Mesenchymal stem cell (in vitro differentiated cells and primary cell): Measurements from ENCODE around the gene TIGD4.

Experiments
- DNase-seq: peaks from one replicate; pipeline ENCODE4 v3.0.0-alpha.2; 2013
- H2AFZ ChIP-seq: one replicate; pipeline ENCODE4 v1.6.1; 2013; ENCODE audit warnings: low read depth, mild to moderate bottlenecking, control low read depth, inconsistent platforms, low read length, moderate library complexity
- H2AK5ac ChIP-seq: 2 replicates; pipeline ENCODE4 v1.6.1; 2013; ENCODE audit warnings: low read length, moderate library complexity, mild to moderate bottlenecking, inconsistent platforms; ENCODE audit not compliant: severe bottlenecking
- H2BK120ac ChIP-seq: one replicate; pipeline ENCODE4 v1.6.1; 2013; ENCODE audit warnings: low read depth, mild to moderate bottlenecking, inconsistent platforms, low read length, moderate library complexity
- H2BK12ac ChIP-seq, 2 experiments: one replicate each; pipeline ENCODE4 v1.6.1; 2013; ENCODE audit warnings: inconsistent platforms in 2 of 2, low read length in 2 of 2, mild to moderate bottlenecking in 2 of 2, moderate library complexity in 2 of 2, control low read depth in 1 of 2
- H2BK15ac ChIP-seq: one replicate; pipeline ENCODE4 v1.6.1; 2013; ENCODE audit warnings: mild to moderate bottlenecking, low read depth, inconsistent platforms; ENCODE audit not compliant: poor library complexity, severe bottlenecking
- H2BK5ac ChIP-seq: 2 replicates; pipeline ENCODE4 v1.6.1; 2013; ENCODE audit warnings: low read depth, mild to moderate bottlenecking, low read length, control low read depth, inconsistent platforms; ENCODE audit not compliant: poor library complexity, severe bottlenecking
- H3K14ac ChIP-seq, 2 experiments: one replicate each; pipeline ENCODE4 v1.6.1; 2013; ENCODE audit warnings: inconsistent platforms in 2 of 2, low read length in 2 of 2, control low read depth in 1 of 2, mild to moderate bottlenecking in 1 of 2, moderate library complexity in 1 of 2
- H3K18ac ChIP-seq, 2 experiments: one replicate each; pipeline ENCODE4 v1.6.1; 2013; ENCODE audit warnings: inconsistent platforms in 2 of 2, low read length in 2 of 2, control low read depth in 1 of 2, low read depth in 1 of 2, mild to moderate bottlenecking in 1 of 2
- H3K23ac ChIP-seq, 2 experiments: one replicate each; pipeline ENCODE4 v1.6.1; 2013; ENCODE audit warnings: inconsistent platforms in 2 of 2, low read length in 2 of 2, mild to moderate bottlenecking in 2 of 2, moderate library complexity in 2 of 2, control low read depth in 1 of 2
- H3K27ac ChIP-seq: 2 replicates; pipeline ENCODE4 v1.5.1; 2013; ENCODE audit warnings: mild to moderate bottlenecking, moderate library complexity, low read length, control low read depth, inconsistent platforms; ENCODE audit not compliant: poor library complexity, severe bottlenecking
- H3K27me3 ChIP-seq, 2 experiments: 2 replicates each; pipeline versions ENCODE4 v1.6.1 to v1.7.0; 2013; ENCODE audit warnings: low read length in 2 of 2, mild to moderate bottlenecking in 2 of 2, moderate library complexity in 2 of 2, control low read depth in 1 of 2, inconsistent platforms in 1 of 2; ENCODE audit not compliant: control insufficient read depth in 1 of 2, insufficient read depth in 1 of 2
- H3K36me3 ChIP-seq, 2 experiments: 2 replicates each; pipeline versions ENCODE4 v1.6.1 to v1.7.0; 2013; ENCODE audit warnings: low read length in 2 of 2, control low read depth in 1 of 2, inconsistent platforms in 1 of 2, low read depth in 1 of 2, mild to moderate bottlenecking in 1 of 2; ENCODE audit not compliant: insufficient read depth in 2 of 2, control insufficient read depth in 1 of 2
- H3K4ac ChIP-seq, 2 experiments: one replicate each; pipeline ENCODE4 v1.6.1; 2013; ENCODE audit warnings: inconsistent platforms in 2 of 2, low read length in 2 of 2, mild to moderate bottlenecking in 2 of 2, moderate library complexity in 2 of 2, control low read depth in 1 of 2, low read depth in 1 of 2
- H3K4me1 ChIP-seq: 2 replicates; pipeline ENCODE4 v1.6.1; 2013; ENCODE audit warnings: low read depth, low read length, control low read depth; ENCODE audit not compliant: control insufficient read depth, insufficient read depth
- H3K4me2 ChIP-seq: 2 replicates; pipeline ENCODE4 v1.6.1; 2013; ENCODE audit warnings: low read length, mild to moderate bottlenecking, inconsistent platforms; ENCODE audit not compliant: poor library complexity, severe bottlenecking
- H3K4me3 ChIP-seq, 2 experiments: 2 replicates each; pipeline versions ENCODE4 v1.5.1 to v1.7.0; 2013; ENCODE audit warnings: low read length in 2 of 2, mild to moderate bottlenecking in 2 of 2, control low read depth in 1 of 2, low read depth in 1 of 2; ENCODE audit not compliant: insufficient read depth in 1 of 2
- H3K79me1 ChIP-seq: replicated peaks from 2 replicates; pipeline ENCODE4 v1.6.1; 2013; ENCODE audit warnings: mild to moderate bottlenecking, control low read depth, low read length, inconsistent platforms; ENCODE audit not compliant: poor library complexity, severe bottlenecking
- H3K9ac ChIP-seq: 2 replicates; pipeline ENCODE4 v1.7.0; 2013; ENCODE audit warnings: mild to moderate bottlenecking, low read length, moderate library complexity
- H3K9me3 ChIP-seq: 2 replicates; pipeline ENCODE4 v1.7.0; 2013; ENCODE audit warnings: mild to moderate bottlenecking, low read length; ENCODE audit not compliant: control insufficient read depth
- H4K8ac ChIP-seq: one replicate; pipeline ENCODE4 v1.6.1; 2013; ENCODE audit warnings: inconsistent platforms, mild to moderate bottlenecking, low read length, moderate library complexity
- H4K91ac ChIP-seq: one replicate; pipeline ENCODE4 v1.6.1; 2013; ENCODE audit warnings: mild to moderate bottlenecking, low read length, inconsistent platforms
- WGBS: methylation state at CpG from one replicate; pipeline ENCODE4 v1.1.7; 2013; ENCODE audit warnings: mixed read lengths; 5-methylcytosine and 5-hydroxymethylcytosine counted together

TIGD4 gene

GRCh38 chr4:152780267-152780778 is 793 bp upstream of the TIGD4 start:
- 3% methylated on average over 10 of the region's 14 CpGs for WGBS
- Histone ChIP-seq H3K79me1 (peaks cover 8% of the 10 kb centered on the region), H3K23ac (peak overlapping the region in 1 of 2 experiments; percentile 9), H3K9ac (peak overlapping the region; percentile 94), H4K91ac (peak overlapping the region; percentile 18), H2BK120ac (no peak overlapping the region), H3K4me3 (peak overlapping the region; percentile 90 to 96), H3K36me3 (peaks cover 0 to 5% of the 10 kb centered on the region in 2 experiments), H3K27me3 (no peaks in the 10 kb centered on the region), H3K4me1 (peaks cover 3% of the 10 kb centered on the region), H2BK12ac (peak overlapping the region; percentile 21 to 63), H3K18ac (peak overlapping the region; percentile 80 to 95), H2AK5ac (no peak overlapping the region), H3K4ac (peak overlapping the region; percentile 69 to 89), H3K14ac (peak overlapping the region in 1 of 2 experiments; percentile 79), H2AFZ (peak overlapping the region; percentile 95), H3K4me2 (peak overlapping the region; percentile 81), H2BK5ac (no peak overlapping the region), H2BK15ac (no peak overlapping the region), H3K9me3 (no peaks in the 10 kb centered on the region), H4K8ac (peak overlapping the region; percentile 93), H3K27ac (peak overlapping the region; percentile 88)
- peak; percentile 70 for DNase-seq

- Histone ChIP-seq H3K4me3 (peak overlapping the region; percentile 90 to 96), H3K79me1 (peaks cover 8% of the 10 kb centered on the region), H3K23ac (peak overlapping the region in 1 of 2 experiments; percentile 2), H3K4me2 (peak overlapping the region; percentile 81), H2BK12ac (peak overlapping the region in 1 of 2 experiments; percentile 61), H3K9ac (peak overlapping the region; percentile 94), H3K36me3 (peaks cover 0 to 5% of the 10 kb centered on the region in 2 experiments), H3K18ac (peak overlapping the region in 1 of 2 experiments; percentile 25), H3K4me1 (peaks cover 3% of the 10 kb centered on the region), H2BK120ac (no peak overlapping the region), H3K4ac (peak overlapping the region in 1 of 2 experiments; percentile 15), H3K27ac (peak overlapping the region; percentile 78), H2AK5ac (no peak overlapping the region), H3K9me3 (no peaks in the 10 kb centered on the region), H2BK5ac (peak overlapping the region; percentile 48), H4K91ac (no peak overlapping the region), H3K14ac (no peak overlapping the region), H4K8ac (peak overlapping the region; percentile 52), H2BK15ac (peak overlapping the region; percentile 0), H3K27me3 (no peaks in the 10 kb centered on the region), H2AFZ (peak overlapping the region; percentile 78)
- 3% methylated on average over 23 of the region's 30 CpGs for WGBS
- DNase-seq = no peak
Measured at GRCh38 chr4:152778656-152779512, 646 bp downstream of the TIGD4 start.

GRCh38 chr4:152777488-152777887 is 2.0 kb downstream of the TIGD4 start:
- H3K4me3 ChIP-seq = no peak overlapping the region
- no peak overlapping the region for H2AK5ac ChIP-seq
- no peak overlapping the region for H2BK5ac ChIP-seq
- no peaks in the 10 kb centered on the region for H3K9me3 ChIP-seq
- peaks cover 2% of the 10 kb centered on the region for H3K4me1 ChIP-seq
- no peak overlapping the region for H3K14ac ChIP-seq
- H3K27ac ChIP-seq = no peak overlapping the region
- no peak overlapping the region for H3K4me2 ChIP-seq
- no peaks in the 10 kb centered on the region for H3K36me3 ChIP-seq
- no peak overlapping the region for H2BK12ac ChIP-seq
- H4K91ac ChIP-seq = no peak overlapping the region
- H2BK120ac ChIP-seq = no peak overlapping the region
- WGBS = 100% methylated on average over 1 of the region's 1 CpG
- H3K27me3 ChIP-seq = no peaks in the 10 kb centered on the region
- no peak overlapping the region for H3K18ac ChIP-seq
- H2BK15ac ChIP-seq = no peak overlapping the region
- no peak overlapping the region for H3K9ac ChIP-seq
- no peak for DNase-seq
- no peak overlapping the region for H4K8ac ChIP-seq
- no peak overlapping the region for H3K4ac ChIP-seq
- no peak overlapping the region for H3K23ac ChIP-seq
- H3K79me1 ChIP-seq = peaks cover 6% of the 10 kb centered on the region
- no peak overlapping the region for H2AFZ ChIP-seq

- Histone ChIP-seq H3K9me3 (no peaks in the 10 kb centered on the region), H3K36me3 (no peaks in the 10 kb centered on the region), H3K4me2 (no peak overlapping the region), H3K79me1 (peaks cover 6% of the 10 kb centered on the region), H4K91ac (no peak overlapping the region), H3K23ac (no peak overlapping the region), H3K14ac (no peak overlapping the region), H3K27me3 (no peaks in the 10 kb centered on the region), H2BK120ac (no peak overlapping the region), H3K4me1 (peaks cover 2% of the 10 kb centered on the region), H3K9ac (no peak overlapping the region), H4K8ac (no peak overlapping the region), H2AK5ac (no peak overlapping the region), H2BK5ac (no peak overlapping the region), H3K4ac (no peak overlapping the region), H2BK12ac (no peak overlapping the region), H3K27ac (no peak overlapping the region), H2AFZ (no peak overlapping the region), H3K18ac (no peak overlapping the region), H2BK15ac (no peak overlapping the region), H3K4me3 (no peak overlapping the region)
- DNase-seq = no peak
Measured at GRCh38 chr4:152776352-152776751, 3.2 kb downstream of the TIGD4 start.
